Activated T-cell treated with anti-CD3 and anti-CD28 coated beads, Interleukin-2, amount 50 U/mL, for 24 hours (primary cell): Measurements from ENCODE around the gene SLC6A9.

ENCODE experiments used
- DNase-seq: peaks from one replicate; pipeline ENCODE4 v3.0.0-alpha.2; 2020
- H3K27ac Mint-ChIP-seq: 2 replicates; pipeline ENCODE4 v1.8.0; 2020; ENCODE audit warnings: mild to moderate bottlenecking, mixed read lengths
- H3K27me3 Mint-ChIP-seq: 2 replicates; pipeline ENCODE4 v1.8.0; 2020; ENCODE audit warnings: mixed read lengths
- H3K36me3 Mint-ChIP-seq: 2 replicates; pipeline ENCODE4 v1.8.0; 2020; ENCODE audit warnings: low read depth, mixed read lengths
- H3K4me1 Mint-ChIP-seq: 2 replicates; pipeline ENCODE4 v1.8.0; 2020; ENCODE audit warnings: low read depth, mixed read lengths
- H3K4me3 Mint-ChIP-seq: 2 replicates; pipeline ENCODE4 v1.8.0; 2020; ENCODE audit warnings: mild to moderate bottlenecking, moderate library complexity, mixed read lengths
- H3K9me3 Mint-ChIP-seq: 2 replicates; pipeline ENCODE4 v1.8.0; 2020; ENCODE audit warnings: mixed read lengths

The SLC6A9 gene

DNA sequence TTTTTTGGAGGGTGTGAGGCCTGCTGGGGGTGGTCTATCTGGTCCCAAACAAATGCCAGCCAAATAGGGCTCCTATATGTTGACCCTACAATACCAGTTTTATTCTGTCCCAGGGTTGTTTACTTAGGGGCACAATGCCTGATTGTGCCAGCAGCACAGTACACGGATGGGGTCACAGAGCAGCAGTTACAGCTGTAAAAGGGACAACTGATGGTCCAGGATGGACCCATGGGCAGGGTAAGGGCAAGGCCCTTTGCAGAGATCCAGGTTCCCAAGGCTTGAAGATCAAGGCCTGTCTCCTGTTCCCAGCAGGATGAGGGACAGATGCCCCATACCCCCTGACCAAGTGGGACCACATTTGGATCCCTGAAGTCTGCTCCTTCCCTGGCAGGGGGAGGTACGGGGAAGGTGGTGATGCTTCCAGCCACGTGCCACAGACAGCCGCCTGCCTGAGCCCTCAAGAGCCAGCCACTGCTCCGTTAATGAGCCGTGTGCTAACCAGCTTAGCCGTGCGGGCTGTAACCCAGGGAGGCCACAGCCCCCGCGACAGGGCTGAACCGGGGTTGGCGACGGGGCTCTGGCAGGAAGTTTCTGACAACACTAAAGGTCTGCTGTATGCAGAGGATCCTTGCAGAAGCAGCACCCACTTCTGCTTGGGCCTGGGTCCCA lies 18.2 kb downstream of the SLC6A9 start:
- Mint-ChIP-seq H3K27ac (no peak overlapping the region), H3K4me3 (no peak overlapping the region), H3K9me3 (no peaks in the 10 kb centered on the region), H3K36me3 (peaks cover 2% of the 10 kb centered on the region), H3K27me3 (no peaks in the 10 kb centered on the region), H3K4me1 (peaks cover 8% of the 10 kb centered on the region)
- no peak for DNase-seq

DNA sequence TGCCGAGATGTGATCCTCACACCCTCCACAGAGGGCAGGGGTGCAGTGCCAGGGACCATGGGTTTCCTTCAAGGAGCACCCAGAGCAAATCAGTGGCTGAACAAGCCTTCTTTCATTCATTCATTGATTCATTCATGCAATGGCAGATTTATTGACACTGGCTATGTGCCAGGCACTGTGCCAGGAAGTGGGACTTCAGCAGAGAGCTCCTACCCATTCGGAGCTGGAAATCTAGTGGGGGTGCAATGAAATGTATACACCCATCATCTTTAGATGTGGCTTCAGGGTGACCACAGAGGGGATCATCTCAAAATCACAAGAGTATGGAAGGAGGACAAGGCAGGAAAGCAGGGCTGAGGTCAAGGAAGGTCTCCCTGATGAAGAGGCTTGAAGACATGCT lies 18.9 kb downstream of the SLC6A9 start:
- no peaks in the 10 kb centered on the region for H3K27me3 Mint-ChIP-seq
- H3K4me3 Mint-ChIP-seq = no peak overlapping the region
- no peak for DNase-seq
- H3K4me1 Mint-ChIP-seq = peaks cover 8% of the 10 kb centered on the region
- peaks cover 2% of the 10 kb centered on the region for H3K36me3 Mint-ChIP-seq
- H3K27ac Mint-ChIP-seq = no peak overlapping the region
- H3K9me3 Mint-ChIP-seq = no peaks in the 10 kb centered on the region

DNA sequence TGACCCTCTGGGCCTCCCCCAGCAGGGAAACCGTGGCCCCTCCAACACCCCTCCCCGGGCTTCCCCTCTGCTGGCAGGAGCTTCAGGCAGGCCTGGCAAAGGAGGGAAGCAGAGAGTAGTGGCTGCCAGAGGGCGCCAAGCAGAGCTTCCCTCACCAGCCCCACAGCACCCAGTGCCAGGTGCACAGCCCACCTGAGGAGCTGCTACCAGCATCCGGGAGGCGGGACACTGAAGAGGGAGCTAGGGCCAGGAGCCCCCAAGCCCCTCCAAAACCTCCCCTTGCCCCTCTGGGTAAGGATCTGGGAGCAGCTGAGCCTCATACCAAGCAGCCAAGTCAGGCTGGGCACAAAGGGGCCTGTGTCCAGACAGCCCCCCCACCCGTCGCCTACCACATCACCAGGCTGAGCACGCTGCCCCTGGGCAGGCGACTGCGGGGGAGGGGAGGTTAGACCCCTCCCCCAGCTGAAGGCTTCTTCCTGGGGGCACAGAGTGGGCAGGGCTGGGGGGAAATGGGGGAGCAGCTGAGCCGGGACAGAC lies 20.3 kb downstream of the SLC6A9 start:
- Mint-ChIP-seq H3K4me1 (peaks cover 8% of the 10 kb centered on the region), H3K9me3 (no peaks in the 10 kb centered on the region), H3K36me3 (peaks cover 4% of the 10 kb centered on the region), H3K4me3 (no peak overlapping the region), H3K27ac (no peak overlapping the region), H3K27me3 (no peaks in the 10 kb centered on the region)
- DNase-seq = no peak

DNA sequence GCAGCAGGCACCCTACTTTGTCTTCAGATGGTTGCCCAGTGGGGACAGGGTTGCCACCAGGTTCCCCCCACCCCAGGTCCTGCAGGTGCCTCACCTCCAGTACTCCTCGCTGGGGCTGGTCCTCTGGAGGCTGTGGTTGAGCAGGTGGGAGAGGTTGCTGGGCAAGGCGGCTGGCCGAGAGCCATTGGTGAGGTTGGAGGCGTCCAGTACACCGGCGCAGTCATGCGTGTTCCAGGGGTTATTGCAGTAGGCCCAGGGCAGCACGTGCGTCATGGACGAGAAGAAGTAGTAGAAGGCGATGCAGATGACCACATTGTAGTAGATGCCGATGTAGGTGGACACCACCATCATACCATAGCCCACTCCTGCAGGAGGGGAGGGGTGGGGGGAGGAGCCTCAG lies 23.0 kb downstream of the SLC6A9 start:
- H3K9me3 Mint-ChIP-seq = no peaks in the 10 kb centered on the region
- peaks cover 4% of the 10 kb centered on the region for H3K4me1 Mint-ChIP-seq
- peaks cover 6% of the 10 kb centered on the region for H3K36me3 Mint-ChIP-seq
- no peak overlapping the region for H3K27ac Mint-ChIP-seq
- DNase-seq = no peak
- no peak overlapping the region for H3K4me3 Mint-ChIP-seq
- no peaks in the 10 kb centered on the region for H3K27me3 Mint-ChIP-seq

DNA sequence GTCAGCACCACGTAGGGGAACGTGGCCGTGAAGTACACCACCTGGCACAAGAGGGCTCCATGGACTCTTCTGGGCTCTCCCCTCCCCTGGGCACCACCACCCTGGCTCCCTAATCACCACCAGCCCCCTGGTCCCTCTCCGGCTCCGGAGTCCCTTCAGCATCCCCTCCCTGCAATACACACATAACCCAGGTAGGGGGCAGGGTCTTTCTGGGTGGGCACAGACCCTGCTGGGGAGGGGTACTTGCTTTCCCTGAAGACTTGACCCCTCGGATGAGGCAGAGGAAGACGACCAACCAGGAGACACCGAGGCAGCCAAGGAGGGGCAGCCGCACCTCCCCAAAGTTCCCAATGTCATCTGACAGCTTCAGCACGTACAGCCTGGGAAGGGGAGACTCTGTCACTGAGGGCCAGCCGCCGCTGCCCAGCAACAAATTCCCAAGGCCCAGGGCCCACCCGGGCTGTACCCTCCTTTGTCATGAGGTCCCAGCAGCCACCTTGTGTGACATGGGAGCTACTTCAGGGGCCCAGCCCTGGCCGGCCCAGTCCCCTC lies 28.6 kb downstream of the SLC6A9 start:
- H3K9me3 Mint-ChIP-seq = no peaks in the 10 kb centered on the region
- no peak overlapping the region for H3K27ac Mint-ChIP-seq
- no peaks in the 10 kb centered on the region for H3K27me3 Mint-ChIP-seq
- no peak overlapping the region for H3K4me3 Mint-ChIP-seq
- peaks cover 23% of the 10 kb centered on the region for H3K36me3 Mint-ChIP-seq
- no peak for DNase-seq
- H3K4me1 Mint-ChIP-seq = no peaks in the 10 kb centered on the region

DNA sequence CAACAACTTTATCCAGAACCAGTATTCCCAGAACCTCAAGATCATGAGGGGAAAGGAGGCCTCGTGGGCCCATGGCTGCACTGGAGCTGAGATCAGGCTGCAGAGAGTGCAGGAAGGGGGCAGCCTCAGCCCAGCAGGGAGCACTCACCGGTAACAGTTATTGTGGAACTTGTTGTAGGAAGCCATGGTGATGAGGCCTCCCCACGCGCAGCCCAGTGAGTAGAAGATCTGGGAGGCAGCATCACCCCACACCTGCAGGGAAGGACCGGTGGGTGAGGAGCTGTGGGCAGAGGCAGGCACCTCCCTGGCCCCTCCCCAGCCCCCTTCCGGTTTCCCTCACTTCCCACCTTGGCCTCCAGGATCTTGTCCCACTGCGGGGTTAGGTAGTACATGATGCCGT lies 29.1 kb downstream of the SLC6A9 start:
- H3K27me3 Mint-ChIP-seq = no peaks in the 10 kb centered on the region
- no peaks in the 10 kb centered on the region for H3K4me1 Mint-ChIP-seq

DNA sequence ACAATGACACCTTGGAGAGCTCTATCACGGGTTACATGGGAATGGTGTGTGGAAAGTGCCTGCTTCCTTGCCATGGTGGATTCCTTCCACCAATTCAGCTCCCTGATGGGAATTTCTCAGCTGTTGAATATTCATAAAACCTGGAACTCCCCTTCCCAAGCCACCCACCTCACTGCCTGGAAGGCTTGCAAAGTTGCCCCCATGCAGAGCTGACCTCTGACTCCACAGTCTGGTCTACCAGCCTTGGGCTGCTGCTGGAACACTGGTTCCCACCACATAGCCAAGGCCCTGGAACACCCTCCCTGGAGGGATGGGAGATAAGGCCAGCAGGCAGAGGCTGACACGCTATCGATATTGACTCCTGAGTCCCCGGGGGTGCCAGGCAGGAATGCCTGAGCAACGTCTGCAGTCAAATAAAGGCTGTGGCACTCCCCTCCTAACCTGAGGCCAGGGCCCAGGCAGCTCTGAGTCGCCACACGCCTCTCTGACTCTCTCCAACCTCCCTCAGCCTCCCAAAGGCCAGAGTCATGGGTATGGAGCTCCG lies 31.1 kb downstream of the SLC6A9 start:
- no peak overlapping the region for H3K4me3 Mint-ChIP-seq
- DNase-seq = no peak
- H3K27me3 Mint-ChIP-seq = no peaks in the 10 kb centered on the region
- no peak overlapping the region for H3K27ac Mint-ChIP-seq
- peaks cover 21% of the 10 kb centered on the region for H3K36me3 Mint-ChIP-seq
- H3K4me1 Mint-ChIP-seq = no peaks in the 10 kb centered on the region
- H3K9me3 Mint-ChIP-seq = no peaks in the 10 kb centered on the region

More for the DNA sequence above, 29.1 kb downstream of the SLC6A9 start:
- DNase-seq = no peak
- H3K36me3 Mint-ChIP-seq = peaks cover 23% of the 10 kb centered on the region
- H3K9me3 Mint-ChIP-seq = no peaks in the 10 kb centered on the region
- no peak overlapping the region for H3K4me3 Mint-ChIP-seq
- no peak overlapping the region for H3K27ac Mint-ChIP-seq

DNA sequence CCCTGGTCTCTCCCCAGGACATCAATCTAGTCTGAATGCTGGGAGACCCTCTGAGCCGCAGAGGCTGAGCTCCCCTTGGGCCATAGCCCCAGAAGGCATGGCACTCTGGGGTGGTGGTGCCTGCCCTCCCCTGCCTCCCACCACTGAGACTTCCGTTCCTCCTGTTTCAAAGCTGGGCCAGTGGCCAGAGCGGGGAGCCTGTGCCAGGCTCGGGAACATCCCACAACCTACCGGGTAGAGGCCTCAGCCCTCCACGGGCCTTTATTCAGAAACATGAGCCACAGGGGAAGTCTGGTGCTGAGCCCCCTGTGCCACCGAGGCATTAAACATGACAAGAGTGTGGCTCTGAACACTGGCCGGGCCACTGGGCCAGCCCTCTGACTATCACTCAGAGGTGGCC lies 31.8 kb downstream of the SLC6A9 start:
- H3K27me3 Mint-ChIP-seq = no peaks in the 10 kb centered on the region
- H3K4me3 Mint-ChIP-seq = no peak overlapping the region
- H3K27ac Mint-ChIP-seq = no peak overlapping the region
- no peaks in the 10 kb centered on the region for H3K4me1 Mint-ChIP-seq
- DNase-seq = no peak
- peaks cover 19% of the 10 kb centered on the region for H3K36me3 Mint-ChIP-seq
- H3K9me3 Mint-ChIP-seq = no peaks in the 10 kb centered on the region

DNA sequence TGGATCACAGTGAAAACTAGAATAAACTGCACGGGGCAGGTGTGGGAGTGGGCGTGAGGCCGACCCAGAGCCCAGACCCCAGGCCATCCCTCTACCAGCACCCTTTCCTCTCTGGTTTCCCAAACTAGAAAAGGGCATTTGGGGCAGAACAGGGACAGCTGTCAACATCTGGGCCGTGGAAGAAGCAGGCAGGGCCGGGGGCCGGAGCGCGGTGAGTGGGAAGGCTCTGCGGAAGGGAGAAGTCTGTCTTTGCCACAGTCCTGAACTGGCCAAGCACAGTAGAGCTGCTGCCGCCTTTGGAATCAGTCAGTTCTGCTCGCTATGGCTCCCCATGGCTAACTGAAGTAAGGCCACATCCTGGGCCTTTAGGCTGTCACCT lies 33.3 kb downstream of the SLC6A9 start:
- Mint-ChIP-seq H3K27me3 (no peaks in the 10 kb centered on the region), H3K27ac (no peak overlapping the region), H3K4me1 (no peaks in the 10 kb centered on the region), H3K9me3 (no peaks in the 10 kb centered on the region), H3K4me3 (no peak overlapping the region), H3K36me3 (peaks cover 19% of the 10 kb centered on the region)
- no peak for DNase-seq

DNA sequence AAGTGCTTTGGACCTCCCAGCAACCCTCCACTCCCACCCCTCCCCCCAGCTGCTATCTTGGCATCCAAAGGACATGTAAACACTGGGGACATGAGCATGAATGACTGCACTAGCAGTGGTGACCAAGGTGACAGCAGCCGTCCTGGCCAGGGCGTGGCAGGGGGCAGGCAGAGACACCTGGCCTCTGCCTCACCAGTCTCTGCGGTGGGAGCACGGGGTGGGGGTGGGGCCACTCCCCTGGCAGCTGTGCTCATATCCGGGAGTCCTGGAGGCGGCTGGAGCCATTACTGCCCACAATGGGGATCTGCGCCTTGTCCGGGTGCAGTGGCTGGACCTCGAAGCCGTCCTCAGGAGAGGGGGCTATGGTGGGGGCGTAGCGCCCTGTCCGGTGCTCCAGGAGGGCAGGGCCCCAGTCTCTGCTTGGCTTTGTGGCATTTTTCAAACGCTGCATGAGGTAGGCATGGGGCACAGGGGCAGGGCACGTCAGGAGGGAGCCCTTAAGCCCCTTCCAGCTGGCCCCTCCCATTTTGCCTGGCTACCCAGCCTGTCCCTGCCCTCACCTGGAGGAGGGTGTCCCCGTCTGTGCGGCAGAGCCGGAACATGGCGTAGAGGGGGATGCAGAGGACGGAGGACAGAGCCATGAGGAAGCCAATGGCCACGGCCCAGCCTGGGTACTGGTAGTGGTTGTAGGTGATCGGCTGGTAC lies 33.8 kb downstream of the SLC6A9 start:
- peaks cover 4% of the 10 kb centered on the region for H3K4me1 Mint-ChIP-seq
- no peak overlapping the region for H3K4me3 Mint-ChIP-seq
- peaks cover 19% of the 10 kb centered on the region for H3K36me3 Mint-ChIP-seq
- H3K9me3 Mint-ChIP-seq = no peaks in the 10 kb centered on the region
- H3K27ac Mint-ChIP-seq = no peak overlapping the region
- H3K27me3 Mint-ChIP-seq = no peaks in the 10 kb centered on the region
- no peak for DNase-seq

DNA sequence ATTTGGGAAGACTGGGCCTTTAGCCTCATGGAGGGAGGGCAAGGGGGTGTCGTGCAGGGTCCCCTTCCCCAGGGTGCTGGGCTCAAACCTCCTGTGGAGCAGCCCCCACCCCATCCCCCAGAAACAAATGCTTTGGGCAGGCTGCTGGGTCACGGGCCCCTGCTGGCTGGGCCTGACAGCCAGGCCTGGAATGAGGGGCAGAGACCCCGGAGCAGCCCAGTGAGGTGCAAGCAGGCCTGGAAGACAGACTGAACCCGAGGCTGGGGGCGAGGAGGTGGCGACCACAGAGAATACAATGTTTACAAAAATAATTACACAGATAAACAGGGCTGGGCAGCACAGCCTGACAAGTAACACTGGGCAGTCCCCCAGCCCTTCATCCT lies 34.5 kb downstream of the SLC6A9 start:
- Mint-ChIP-seq H3K36me3 (peaks cover 15% of the 10 kb centered on the region), H3K4me1 (peaks cover 12% of the 10 kb centered on the region), H3K9me3 (no peaks in the 10 kb centered on the region), H3K27ac (no peak overlapping the region), H3K27me3 (no peaks in the 10 kb centered on the region), H3K4me3 (no peak overlapping the region)
- DNase-seq = no peak

DNA sequence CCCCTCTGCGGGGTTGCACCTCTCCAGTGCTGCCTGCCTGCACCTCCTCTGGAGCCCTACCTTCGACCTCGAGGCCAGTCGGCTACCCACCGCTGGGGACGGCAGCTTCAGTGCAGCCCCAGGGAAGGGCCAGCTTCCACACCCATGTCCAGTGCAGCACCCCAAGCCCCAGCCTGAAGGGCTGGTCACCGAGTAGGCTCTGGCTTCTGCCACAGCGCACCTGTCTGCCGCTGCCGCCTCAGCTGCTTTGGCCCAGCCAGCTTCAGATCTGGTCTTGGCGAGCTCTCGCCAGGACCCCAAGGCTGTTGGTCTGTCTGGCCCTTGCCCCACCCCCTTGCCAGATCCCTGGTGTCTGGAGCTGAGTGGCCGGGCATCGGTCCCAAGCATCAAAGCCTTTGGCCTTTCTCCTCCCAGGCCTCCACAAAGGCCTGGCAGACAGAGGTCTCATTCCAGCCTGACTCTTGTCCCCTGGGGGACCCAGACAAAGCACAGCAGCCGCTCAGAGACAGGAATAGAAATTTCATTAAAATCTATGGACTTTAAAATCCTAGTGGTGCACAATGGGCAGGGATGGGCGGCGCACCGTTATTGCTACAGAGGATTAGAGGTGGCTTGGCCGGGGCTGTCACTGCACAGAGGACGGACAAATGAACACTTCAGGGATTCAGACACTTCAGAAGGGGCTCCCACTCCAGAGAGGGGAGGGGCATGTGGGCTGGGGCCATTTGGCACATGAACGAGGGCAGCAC lies 35.1 kb downstream of the SLC6A9 start:
- peaks cover 16% of the 10 kb centered on the region for H3K4me1 Mint-ChIP-seq
- no peak overlapping the region for H3K4me3 Mint-ChIP-seq
- DNase-seq = no peak
- peaks cover 12% of the 10 kb centered on the region for H3K36me3 Mint-ChIP-seq
- no peak overlapping the region for H3K27ac Mint-ChIP-seq
- no peaks in the 10 kb centered on the region for H3K9me3 Mint-ChIP-seq
- H3K27me3 Mint-ChIP-seq = no peaks in the 10 kb centered on the region

DNA sequence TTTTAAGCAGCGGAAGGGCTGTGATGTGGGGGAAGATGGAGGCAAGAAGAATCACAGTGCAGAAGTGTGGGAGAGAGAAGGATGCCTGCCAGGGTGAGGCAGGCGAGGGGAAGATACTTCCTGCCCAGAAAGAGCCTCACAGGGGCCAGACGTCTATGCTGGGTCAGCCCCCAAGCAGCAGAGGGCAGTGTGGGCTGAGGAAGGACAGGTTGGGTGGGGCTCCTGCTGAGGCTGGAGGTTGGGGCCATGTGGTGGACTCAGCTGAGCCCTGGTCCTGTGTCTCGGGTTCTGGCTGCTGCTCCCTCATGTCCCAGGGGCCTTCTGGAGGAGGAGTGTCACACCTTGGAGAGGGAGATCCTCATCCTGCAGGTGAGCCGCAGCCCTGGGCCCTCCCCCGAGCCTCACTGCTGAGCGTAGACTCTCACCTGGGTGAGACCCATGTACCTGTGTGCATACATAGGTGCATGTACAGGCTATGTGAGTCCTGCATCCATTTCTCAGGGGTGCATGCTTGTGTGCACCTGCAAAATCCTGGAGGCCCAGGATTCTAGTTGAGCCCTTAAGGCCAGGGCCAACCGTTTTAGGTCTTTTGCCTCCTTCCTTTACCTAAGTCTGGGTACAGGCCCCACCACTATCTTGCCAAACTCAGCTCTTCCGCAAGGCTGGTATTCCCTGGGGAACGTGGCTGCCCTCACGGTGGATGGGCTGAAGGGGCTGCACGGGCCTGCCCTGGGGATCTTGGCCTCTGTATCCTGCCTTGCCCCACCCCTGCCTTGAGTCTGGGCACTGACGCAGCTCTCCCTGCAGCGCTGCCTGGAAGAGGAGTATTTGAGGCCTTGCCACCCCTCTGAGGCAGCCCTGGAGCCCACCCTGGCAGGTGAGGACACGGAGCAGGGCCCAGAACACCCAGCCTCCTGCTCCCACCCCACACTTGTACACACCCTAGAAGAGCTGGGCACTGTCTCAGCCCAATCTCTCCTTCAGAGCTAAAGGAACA lies 36.2 kb downstream of the SLC6A9 start:
- no peaks in the 10 kb centered on the region for H3K27me3 Mint-ChIP-seq
- H3K9me3 Mint-ChIP-seq = no peaks in the 10 kb centered on the region
- no peak overlapping the region for H3K27ac Mint-ChIP-seq
- H3K4me1 Mint-ChIP-seq = peaks cover 20% of the 10 kb centered on the region
- no peak overlapping the region for H3K4me3 Mint-ChIP-seq
- DNase-seq = no peak
- H3K36me3 Mint-ChIP-seq = peaks cover 6% of the 10 kb centered on the region
